Hepatocyte (in vitro differentiated cells): ENCODE data around the gene CLINT1.

ENCODE experiments used
- EZH2 ChIP-seq: fragments of 200-600 bp; sonication (generic); IDR thresholded peaks from 2 replicates; pipeline ENCODE4 v1.6.1; 2016; ENCODE audit warnings: antibody characterized with exemption, mild to moderate bottlenecking, borderline replicate concordance
- EZH2phosphoT487 ChIP-seq: fragments of 200-600 bp; sonication (generic); IDR thresholded peaks from one replicate; pipeline ENCODE4 v1.6.1; 2018; ENCODE audit warnings: antibody characterized with exemption, mild to moderate bottlenecking, low read depth, moderate library complexity; ENCODE audit not compliant: unreplicated experiment, severe bottlenecking
- TF ChIP-seq, protein P1 (sequence below): fragments of 200-600 bp; sonication (generic); IDR thresholded peaks from 2 replicates; pipeline ENCODE4 v1.5.1; 2016; ENCODE audit warnings: antibody characterized with exemption, mild to moderate bottlenecking; ENCODE audit not compliant: poor library complexity

DNA sequence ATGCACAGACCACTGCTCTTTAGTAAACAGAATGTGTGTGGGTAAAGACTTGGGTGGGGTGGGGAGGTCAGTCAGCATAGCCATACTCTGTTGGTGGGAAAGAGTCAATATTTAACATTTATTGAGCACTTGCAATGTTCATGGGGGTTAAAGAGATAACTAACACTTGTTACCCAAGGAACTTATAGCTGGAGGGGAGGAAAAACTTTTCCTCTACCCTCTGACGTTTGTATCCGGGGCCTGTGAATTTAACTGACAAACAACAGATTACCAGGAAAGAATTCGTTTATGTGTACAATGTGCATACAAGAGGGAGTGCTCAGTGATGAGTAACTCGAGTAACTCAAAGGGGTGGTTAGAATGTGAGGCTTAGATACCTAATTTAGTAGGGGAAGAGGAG is 6.8 kb upstream of the CLINT1 start:
- TF ChIP-seq, protein P1, sequence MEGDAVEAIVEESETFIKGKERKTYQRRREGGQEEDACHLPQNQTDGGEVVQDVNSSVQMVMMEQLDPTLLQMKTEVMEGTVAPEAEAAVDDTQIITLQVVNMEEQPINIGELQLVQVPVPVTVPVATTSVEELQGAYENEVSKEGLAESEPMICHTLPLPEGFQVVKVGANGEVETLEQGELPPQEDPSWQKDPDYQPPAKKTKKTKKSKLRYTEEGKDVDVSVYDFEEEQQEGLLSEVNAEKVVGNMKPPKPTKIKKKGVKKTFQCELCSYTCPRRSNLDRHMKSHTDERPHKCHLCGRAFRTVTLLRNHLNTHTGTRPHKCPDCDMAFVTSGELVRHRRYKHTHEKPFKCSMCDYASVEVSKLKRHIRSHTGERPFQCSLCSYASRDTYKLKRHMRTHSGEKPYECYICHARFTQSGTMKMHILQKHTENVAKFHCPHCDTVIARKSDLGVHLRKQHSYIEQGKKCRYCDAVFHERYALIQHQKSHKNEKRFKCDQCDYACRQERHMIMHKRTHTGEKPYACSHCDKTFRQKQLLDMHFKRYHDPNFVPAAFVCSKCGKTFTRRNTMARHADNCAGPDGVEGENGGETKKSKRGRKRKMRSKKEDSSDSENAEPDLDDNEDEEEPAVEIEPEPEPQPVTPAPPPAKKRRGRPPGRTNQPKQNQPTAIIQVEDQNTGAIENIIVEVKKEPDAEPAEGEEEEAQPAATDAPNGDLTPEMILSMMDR = no peak
- TF ChIP-seq EZH2 (no peak), EZH2phosphoT487 (no peak)
